ENCODE measurements around the gene BRWD1. TPM values are rescaled to one million over a fixed set of nuclear protein-coding genes. Genes with fewer than 3 reads are reported as not detected.

BRWD1 gene
- total and polyA plus RNA-seq, 2 donors from 2014 or later = 9.1 to 43.9 TPM

DNA sequence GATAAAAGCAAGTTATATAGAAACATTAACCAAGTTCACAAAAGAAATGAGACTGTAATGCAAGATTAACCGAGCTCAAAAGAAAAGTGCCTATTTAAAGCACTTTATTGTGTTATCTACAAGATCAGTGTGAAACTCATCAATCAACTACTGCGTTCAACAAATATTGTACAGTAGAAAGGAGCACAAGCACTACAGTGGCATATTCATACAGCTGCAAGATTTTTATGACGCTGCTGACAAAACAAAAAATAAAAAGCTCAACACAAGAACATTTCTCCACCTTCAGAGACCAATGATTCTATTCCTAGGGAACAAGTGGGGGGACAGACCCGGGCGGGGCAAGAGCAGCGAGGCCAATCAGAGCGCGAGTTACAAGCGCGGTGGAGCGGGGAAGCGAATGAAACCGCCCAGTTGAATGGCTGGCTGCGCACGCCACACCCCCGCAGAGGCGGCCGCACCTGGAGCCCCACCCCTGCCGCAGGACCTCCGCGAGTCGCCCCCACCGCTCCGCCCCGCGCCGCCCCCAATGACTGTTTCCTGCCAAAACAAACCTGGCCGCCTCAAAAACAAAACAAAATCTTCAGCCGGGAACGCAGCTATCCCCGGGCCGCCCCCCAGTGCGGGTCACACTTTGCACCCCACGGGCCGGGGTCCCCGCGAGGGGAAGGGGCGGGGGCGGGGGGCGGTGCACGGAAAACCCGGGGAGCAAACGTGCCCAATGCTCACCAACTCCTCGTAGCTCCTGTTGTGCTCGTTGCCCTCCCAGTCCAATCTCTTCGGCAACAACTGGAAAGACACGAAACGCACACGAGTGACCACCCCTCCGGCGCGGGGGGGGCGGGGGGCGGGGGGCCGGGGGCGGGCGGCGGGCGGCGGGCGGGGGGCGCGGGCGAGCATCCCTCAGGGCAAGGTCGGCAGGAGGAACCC, 1.1 kb downstream of the BRWD1 start:
- H3K27ac ChIP-seq (ENCODE audit: low read depth in 2 of 2, low read length in 2 of 2) = peak overlapping the region in 1 of 2 donors; percentile 97
- DNase-seq (peak; percentile 95 to 98 (median 95)), FAIRE-seq (peak; percentile 52)
- intact Hi-C loops (cut with DNase I) = no loop called here
- H3K9ac ChIP-seq (ENCODE audit: low read length in 3 of 3) = no peak overlapping the region
- H3K36me3 ChIP-seq (ENCODE audit: control insufficient read depth in 2 of 3, insufficient read depth in 3 of 3, low read length in 3 of 3) = peaks cover 0 to 4% (median 0%) of the 10 kb centered on the region in 3 donors
- H3K9me3 ChIP-seq (ENCODE audit: control insufficient read depth in 2 of 3, insufficient read depth in 1 of 3, low read length in 3 of 3) = no peaks in the 10 kb centered on the region
- peak overlapping the region; percentile 31 to 75 (median 54) for H3K4me3 ChIP-seq (ENCODE audit: low read length in 3 of 3)
- TF ChIP-seq, protein P1, sequence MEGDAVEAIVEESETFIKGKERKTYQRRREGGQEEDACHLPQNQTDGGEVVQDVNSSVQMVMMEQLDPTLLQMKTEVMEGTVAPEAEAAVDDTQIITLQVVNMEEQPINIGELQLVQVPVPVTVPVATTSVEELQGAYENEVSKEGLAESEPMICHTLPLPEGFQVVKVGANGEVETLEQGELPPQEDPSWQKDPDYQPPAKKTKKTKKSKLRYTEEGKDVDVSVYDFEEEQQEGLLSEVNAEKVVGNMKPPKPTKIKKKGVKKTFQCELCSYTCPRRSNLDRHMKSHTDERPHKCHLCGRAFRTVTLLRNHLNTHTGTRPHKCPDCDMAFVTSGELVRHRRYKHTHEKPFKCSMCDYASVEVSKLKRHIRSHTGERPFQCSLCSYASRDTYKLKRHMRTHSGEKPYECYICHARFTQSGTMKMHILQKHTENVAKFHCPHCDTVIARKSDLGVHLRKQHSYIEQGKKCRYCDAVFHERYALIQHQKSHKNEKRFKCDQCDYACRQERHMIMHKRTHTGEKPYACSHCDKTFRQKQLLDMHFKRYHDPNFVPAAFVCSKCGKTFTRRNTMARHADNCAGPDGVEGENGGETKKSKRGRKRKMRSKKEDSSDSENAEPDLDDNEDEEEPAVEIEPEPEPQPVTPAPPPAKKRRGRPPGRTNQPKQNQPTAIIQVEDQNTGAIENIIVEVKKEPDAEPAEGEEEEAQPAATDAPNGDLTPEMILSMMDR (IDR thresholded peaks at IDR 0.05; ENCODE audit: borderline replicate concordance, extremely low read depth, insufficient read depth) = no peak
- H3K4me1 ChIP-seq (ENCODE audit: control insufficient read depth in 2 of 3, insufficient read depth in 2 of 3, low read depth in 1 of 3, low read length in 3 of 3) = peaks cover 3 to 18% (median 9%) of the 10 kb centered on the region in 3 donors
- H3K27me3 ChIP-seq (ENCODE audit: control insufficient read depth, insufficient read depth, low read length) = no peaks in the 10 kb centered on the region

DNA sequence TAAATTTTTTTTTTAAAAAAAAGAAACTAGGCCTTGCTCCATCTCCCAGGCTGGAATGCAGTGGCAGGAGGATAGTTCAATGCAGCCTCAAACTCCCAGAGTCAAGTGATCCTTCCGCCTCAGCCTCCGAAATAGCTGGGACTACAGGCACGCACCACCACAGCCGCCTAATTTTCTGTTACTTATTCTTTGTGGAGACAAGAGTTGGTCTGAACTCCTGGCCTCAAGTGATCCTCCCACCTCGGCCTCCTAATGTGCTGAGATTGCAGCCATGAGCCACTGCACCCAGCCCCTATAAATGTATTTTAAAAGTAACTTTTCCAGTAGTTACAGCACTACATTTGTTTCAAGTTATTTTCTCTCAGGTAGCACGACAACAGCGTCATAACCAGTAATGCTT, 2.3 kb downstream of the BRWD1 start:
- intact Hi-C loops (cut with DNase I) = no loop called here
- H3K27ac ChIP-seq (ENCODE audit: low read depth in 2 of 2, low read length in 2 of 2) = no peak overlapping the region

DNA sequence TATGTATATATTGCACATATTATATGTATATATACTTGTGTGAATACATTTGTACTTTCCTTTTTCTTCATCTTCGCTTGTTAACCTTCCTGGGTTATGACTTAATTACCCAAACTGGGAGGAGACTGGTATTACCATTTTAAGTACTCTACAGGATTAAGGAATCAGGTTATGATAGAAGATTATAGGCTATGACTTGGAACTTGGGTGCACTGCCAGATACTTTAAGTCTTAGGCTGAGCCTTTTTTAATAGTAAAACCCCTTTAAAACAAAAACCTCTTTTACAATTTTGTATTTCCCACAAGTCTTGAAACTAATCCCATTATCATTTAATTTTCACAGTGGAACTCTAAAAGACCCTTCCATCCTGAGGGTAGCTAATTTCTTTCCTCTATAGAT, 6.0 kb downstream of the BRWD1 start:
- peaks cover 0 to 4% (median 0%) of the 10 kb centered on the region in 3 donors for H3K36me3 ChIP-seq (ENCODE audit: control insufficient read depth in 2 of 3, insufficient read depth in 3 of 3, low read length in 3 of 3)
- H3K27ac ChIP-seq (ENCODE audit: low read depth in 2 of 2, low read length in 2 of 2) = no peak overlapping the region
- no peak for DNase-seq
- TF ChIP-seq, protein P1 (IDR thresholded peaks at IDR 0.05; ENCODE audit: borderline replicate concordance, extremely low read depth, insufficient read depth) = no peak
- peaks cover 3 to 10% (median 3%) of the 10 kb centered on the region in 3 donors for H3K4me1 ChIP-seq (ENCODE audit: control insufficient read depth in 2 of 3, insufficient read depth in 2 of 3, low read depth in 1 of 3, low read length in 3 of 3)
- intact Hi-C loops (cut with DNase I) = no loop called here
- no peak for FAIRE-seq
- no peaks in the 10 kb centered on the region for H3K9me3 ChIP-seq (ENCODE audit: control insufficient read depth in 2 of 3, insufficient read depth in 1 of 3, low read length in 3 of 3)
- no peak overlapping the region for H3K9ac ChIP-seq (ENCODE audit: low read length in 3 of 3)
- no peaks in the 10 kb centered on the region for H3K27me3 ChIP-seq (ENCODE audit: control insufficient read depth, insufficient read depth, low read length)
- H3K4me3 ChIP-seq (ENCODE audit: low read length in 3 of 3) = no peak overlapping the region

More for the DNA sequence above, 2.3 kb downstream of the BRWD1 start:
- Histone ChIP-seq H3K27me3 (ENCODE audit: control insufficient read depth, insufficient read depth, low read length) (no peaks in the 10 kb centered on the region), H3K9me3 (ENCODE audit: control insufficient read depth in 2 of 3, insufficient read depth in 1 of 3, low read length in 3 of 3) (no peaks in the 10 kb centered on the region), H3K9ac (ENCODE audit: low read length in 3 of 3) (no peak overlapping the region), H3K4me3 (ENCODE audit: low read length in 3 of 3) (no peak overlapping the region), H3K36me3 (ENCODE audit: control insufficient read depth in 2 of 3, insufficient read depth in 3 of 3, low read length in 3 of 3) (peaks cover 0 to 4% (median 0%) of the 10 kb centered on the region in 3 donors), H3K4me1 (ENCODE audit: control insufficient read depth in 2 of 3, insufficient read depth in 2 of 3, low read depth in 1 of 3, low read length in 3 of 3) (peaks cover 3 to 18% (median 9%) of the 10 kb centered on the region in 3 donors)
- DNase-seq = no peak
- TF ChIP-seq, protein P1 (IDR thresholded peaks at IDR 0.05; ENCODE audit: borderline replicate concordance, extremely low read depth, insufficient read depth) = no peak
- FAIRE-seq = no peak
